ENCODE measurements around the gene GLRX. TPM values are rescaled to one million over a fixed set of nuclear protein-coding genes. Genes with fewer than 3 reads are reported as not detected.

Gene GLRX
- total RNA-seq, 1 donor from 2014 or later: 60.2 TPM

- no peak for TF ChIP-seq CTCF (IDR thresholded peaks at IDR 0.05)
- Mint-ChIP-seq H3K9me3 (no peaks in the 10 kb centered on the region), H3K4me1 (peaks cover 59% of the 10 kb centered on the region), H3K27ac (peak overlapping the region; percentile 98), H3K4me3 (peak overlapping the region; percentile 95), H3K27me3 (no peaks in the 10 kb centered on the region), H3K36me3 (ENCODE audit: low read depth) (peaks cover 13% of the 10 kb centered on the region)
- ChIA-PET CTCF (interaction anchor here (1.1 to 4.5 kb wide), 5 partner anchors 8 to 43 kb away, joined by 3 to 32 read pairs (median 5); no protein-coding TSS in a partner anchor), POLR2A (interaction anchor here (0.6 to 10.1 kb wide), 4 partner anchors 8 to 45 kb away, joined by 3 to 233 read pairs (median 117); no protein-coding TSS in a partner anchor)
- no peak for DNase-seq
- intact Hi-C loops (cut with micrococcal nuclease): loop anchor here (2.0 to 10.0 kb wide), 4 partner anchors 137 to 1358 kb away; partner anchors contain the start of genes ELL2, ERAP1 and RIOK2
- no peak for ATAC-seq (ENCODE audit: low read depth)
These were observed 1.4 kb upstream of the GLRX start for GRCh38 chr5:95823738-95824609.

- Mint-ChIP-seq H3K4me1 (peaks cover 66% of the 10 kb centered on the region), H3K4me3 (peak overlapping the region; percentile 95), H3K36me3 (ENCODE audit: low read depth) (peaks cover 13% of the 10 kb centered on the region), H3K27me3 (no peaks in the 10 kb centered on the region), H3K27ac (peak overlapping the region; percentile 98), H3K9me3 (no peaks in the 10 kb centered on the region)
- TF ChIP-seq CTCF (IDR thresholded peaks at IDR 0.05): no peak
- intact Hi-C loops (cut with micrococcal nuclease): loop anchor here (2.0 to 10.0 kb wide), 4 partner anchors 138 to 1359 kb away; partner anchors contain the start of genes ELL2, ERAP1 and RIOK2
- CTCF ChIA-PET: interaction anchor here (1.1 to 4.5 kb wide), 5 partner anchors 8 to 42 kb away, joined by 4 to 32 read pairs (median 6); no protein-coding TSS in a partner anchor
- POLR2A ChIA-PET: interaction anchor here (0.6 to 10.1 kb wide), 9 partner anchors 8 to 838 kb away, joined by 3 to 233 read pairs (median 13); partner anchors contain the start of gene RFESD
- no peak for ATAC-seq (ENCODE audit: low read depth)
- DNase-seq: no peak
These were observed 752 bp upstream of the GLRX start for GRCh38 chr5:95823218-95823737.

GRCh38 chr5:95822043-95822541, 434 bp downstream of the GLRX start:
- peak; percentile 67 for ATAC-seq (ENCODE audit: low read depth)
- intact Hi-C loops (cut with micrococcal nuclease): loop anchor here (1.0 to 10.0 kb wide), 8 partner anchors 12 to 1360 kb away; partner anchors contain the start of genes ELL2, ERAP1 and RIOK2

More at GRCh38 chr5:95822043-95822541, 434 bp downstream of the GLRX start:
- Mint-ChIP-seq H3K4me1 (peaks cover 78% of the 10 kb centered on the region), H3K36me3 (ENCODE audit: low read depth) (peaks cover 16% of the 10 kb centered on the region), H3K27ac (peak overlapping the region; percentile 98), H3K27me3 (no peaks in the 10 kb centered on the region), H3K4me3 (peak overlapping the region; percentile 95), H3K9me3 (no peaks in the 10 kb centered on the region)
- CTCF ChIA-PET: interaction anchor here (1.1 to 4.5 kb wide), 7 partner anchors 10 to 60 kb away, joined by 3 to 32 read pairs (median 6); no protein-coding TSS in a partner anchor
- no peak for TF ChIP-seq CTCF (IDR thresholded peaks at IDR 0.05)
- peak; percentile 43 for DNase-seq
- POLR2A ChIA-PET: interaction anchor here (0.5 to 10.1 kb wide), 13 partner anchors 9 to 1361 kb away, joined by 3 to 233 read pairs (median 8); partner anchors contain the start of gene RFESD
